Measurements from ENCODE around the gene GH2.

GH2 gene

GRCh38 chr17:63833026-63833740 lies 48.6 kb downstream of the GH2 start:
- H3K27ac ChIP-seq (ENCODE audit: extremely low read depth, low read depth, low read length), result 0 out of 2 replicates have a peak overlapping the region, but pooled peaks have one; percentile 1
- ChIA-PET POLR2A (interaction anchor here (0.7 to 7.2 kb wide), 7 partner anchors 6 to 77 kb away, joined by 3 to 65 read pairs (median 4); partner anchors contain the start of genes CCDC47, DDX42 and SMARCD2), CTCF (interaction anchor here (0.5 to 3.0 kb wide), 8 partner anchors 8 to 408 kb away, joined by 4 to 12 read pairs (median 5); partner anchors contain the start of genes CCDC47 and DDX42)
- no peaks in the 10 kb centered on the region for H3K9me3 ChIP-seq (ENCODE audit: control insufficient read depth, insufficient read depth, low read depth, low read length)
- no peak for TF ChIP-seq ZNF488 (tag by site-specific recombination; IDR thresholded peaks at IDR 0.05)
- no peak for TF ChIP-seq HOXC10 (CRISPR knock-in tag; IDR thresholded peaks at IDR 0.05)
- no peak for TF ChIP-seq YY2 (tag by site-specific recombination; IDR thresholded peaks at IDR 0.05)
- TF ChIP-seq OVOL3 (tag by site-specific recombination; IDR thresholded peaks at IDR 0.05), result no peak
- no peak for TF ChIP-seq ZNF571 (tag by site-specific recombination; IDR thresholded peaks at IDR 0.05)
- no peak for TF ChIP-seq PRDM4 (tag by site-specific recombination; IDR thresholded peaks at IDR 0.05)
- no peak for TF ChIP-seq ZBTB44 (tag by site-specific recombination; IDR thresholded peaks at IDR 0.05)
- no peak for TF ChIP-seq ZNF155 (tag by site-specific recombination; IDR thresholded peaks at IDR 0.05)
- TF ChIP-seq PBX3 (CRISPR knock-in tag; IDR thresholded peaks at IDR 0.05), result no peak
- peak; percentile 51; the same call in 1 of the 2 replicates for TF ChIP-seq ZBTB17 (tag by site-specific recombination; IDR thresholded peaks at IDR 0.05)
- peak; percentile 86 for TF ChIP-seq REST (tag by site-specific recombination; IDR thresholded peaks at IDR 0.05)
- TF ChIP-seq GLI2 (tag by site-specific recombination; IDR thresholded peaks at IDR 0.05; ENCODE audit: borderline replicate concordance, low read depth), result no peak
- TF ChIP-seq, protein P1, sequence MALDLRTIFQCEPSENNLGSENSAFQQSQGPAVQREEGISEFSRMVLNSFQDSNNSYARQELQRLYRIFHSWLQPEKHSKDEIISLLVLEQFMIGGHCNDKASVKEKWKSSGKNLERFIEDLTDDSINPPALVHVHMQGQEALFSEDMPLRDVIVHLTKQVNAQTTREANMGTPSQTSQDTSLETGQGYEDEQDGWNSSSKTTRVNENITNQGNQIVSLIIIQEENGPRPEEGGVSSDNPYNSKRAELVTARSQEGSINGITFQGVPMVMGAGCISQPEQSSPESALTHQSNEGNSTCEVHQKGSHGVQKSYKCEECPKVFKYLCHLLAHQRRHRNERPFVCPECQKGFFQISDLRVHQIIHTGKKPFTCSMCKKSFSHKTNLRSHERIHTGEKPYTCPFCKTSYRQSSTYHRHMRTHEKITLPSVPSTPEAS (tag by site-specific recombination; IDR thresholded peaks at IDR 0.05), result no peak
- no peak for TF ChIP-seq ZNF658 (tag by site-specific recombination; IDR thresholded peaks at IDR 0.05)
- TF ChIP-seq ZNF692 (tag by site-specific recombination; IDR thresholded peaks at IDR 0.05), result no peak
- no peak for TF ChIP-seq ZNF473 (tag by site-specific recombination; IDR thresholded peaks at IDR 0.05)
- no peak for TF ChIP-seq ZNF529 (tag by site-specific recombination; IDR thresholded peaks at IDR 0.05; ENCODE audit: insufficient replicate concordance)
- peaks cover 49 to 97% of the 10 kb centered on the region in 2 experiments for H3K36me3 ChIP-seq (ENCODE audit: control insufficient read depth in 2 of 2, insufficient read depth in 1 of 2, low read length in 2 of 2)
- no peak overlapping the region for H3K4me3 ChIP-seq (ENCODE audit: low read depth, low read length)
- H3K4me1 ChIP-seq (ENCODE audit: control insufficient read depth, insufficient read depth, low read length), result no peaks in the 10 kb centered on the region
